ENCODE data around the gene PDPR.
"Not testable (repeated sequence)": the region's sequence is repeated elsewhere in the genome, so short reads cannot be mapped to it uniquely, and the experiment has no call there.

Gene PDPR

GRCh38 chr16:70128844-70129243, 14.7 kb downstream of the PDPR start:
- DNase-seq (ENCODE audit: low spot score): not testable (repeated sequence)

DNA sequence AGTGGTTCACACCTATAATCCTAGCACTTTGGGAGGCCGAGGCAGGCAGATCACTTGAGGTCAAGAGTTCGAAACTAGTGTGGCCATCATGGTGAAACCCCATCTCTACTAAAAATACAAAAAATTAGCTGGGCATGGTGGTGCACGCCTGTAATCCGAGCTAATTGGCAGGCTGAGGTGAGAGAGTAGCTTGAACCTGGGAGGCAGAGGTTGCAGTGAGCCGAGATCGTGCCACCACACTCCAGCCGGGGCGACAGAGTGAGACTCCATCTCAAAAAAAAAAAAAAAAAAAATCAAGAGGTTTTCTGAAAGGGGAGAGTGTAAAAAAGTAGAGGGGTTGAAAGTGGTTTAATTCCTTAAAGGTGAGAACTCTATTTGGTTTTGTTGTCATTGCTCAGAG, 21.7 kb downstream of the PDPR start:
- not testable (repeated sequence) for DNase-seq (ENCODE audit: low spot score)

DNA sequence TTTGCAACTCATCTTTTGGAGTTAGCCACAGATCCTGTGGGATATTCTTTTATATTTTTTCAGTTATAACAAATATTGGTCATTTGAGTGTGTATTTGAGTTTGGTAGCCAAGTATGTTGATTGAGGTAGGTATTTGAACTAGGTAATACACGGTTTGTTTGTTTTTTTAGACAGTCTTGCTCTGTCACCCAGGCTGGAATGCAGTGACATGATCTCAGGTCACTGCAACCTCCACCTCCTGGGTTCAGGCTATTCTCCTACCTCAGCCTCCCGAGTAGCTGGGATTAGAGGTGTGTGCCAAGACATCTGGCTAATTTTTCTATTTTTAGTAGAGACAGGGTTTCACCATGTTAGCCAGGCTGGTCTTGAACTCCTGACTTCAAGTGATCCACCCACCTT, 22.5 kb downstream of the PDPR start:
- DNase-seq (ENCODE audit: low spot score): not testable (repeated sequence)

- not testable (repeated sequence) for DNase-seq (ENCODE audit: low spot score)
Observed at GRCh38 chr16:70142739-70143138, 28.6 kb downstream of the PDPR start.

DNA sequence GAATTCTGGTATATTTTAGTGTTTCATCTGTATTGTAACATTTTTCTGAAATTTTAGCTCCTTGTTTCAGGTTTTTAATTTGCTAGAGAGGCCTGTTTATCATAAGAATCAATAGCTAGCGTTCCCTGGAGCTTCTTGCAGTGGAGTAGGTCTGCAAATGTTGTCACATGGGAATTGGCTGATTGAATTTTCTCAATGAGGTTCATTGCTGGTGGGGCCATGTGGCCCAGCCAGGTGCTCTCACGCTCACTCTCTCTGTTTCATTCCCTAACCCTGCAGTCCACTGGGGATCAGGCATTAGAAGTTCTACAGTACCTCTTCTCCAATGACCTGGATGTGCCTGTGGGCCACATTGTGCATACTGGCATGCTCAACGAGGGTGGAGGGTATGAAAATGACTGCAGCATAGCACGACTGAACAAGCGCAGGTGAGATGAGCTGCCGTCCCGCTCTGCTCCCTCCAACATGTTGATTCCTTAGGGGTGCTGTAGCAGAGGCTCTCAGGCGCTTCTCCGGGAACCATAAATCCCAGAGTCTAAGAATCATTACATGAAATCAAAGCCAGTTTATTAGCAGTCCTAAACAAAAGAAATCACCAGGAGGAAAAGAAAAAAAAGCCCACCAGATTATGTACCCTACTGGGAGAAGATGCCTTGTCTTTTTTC, 29.2 kb downstream of the PDPR start:
- DNase-seq (ENCODE audit: low spot score): not testable (repeated sequence)

DNA sequence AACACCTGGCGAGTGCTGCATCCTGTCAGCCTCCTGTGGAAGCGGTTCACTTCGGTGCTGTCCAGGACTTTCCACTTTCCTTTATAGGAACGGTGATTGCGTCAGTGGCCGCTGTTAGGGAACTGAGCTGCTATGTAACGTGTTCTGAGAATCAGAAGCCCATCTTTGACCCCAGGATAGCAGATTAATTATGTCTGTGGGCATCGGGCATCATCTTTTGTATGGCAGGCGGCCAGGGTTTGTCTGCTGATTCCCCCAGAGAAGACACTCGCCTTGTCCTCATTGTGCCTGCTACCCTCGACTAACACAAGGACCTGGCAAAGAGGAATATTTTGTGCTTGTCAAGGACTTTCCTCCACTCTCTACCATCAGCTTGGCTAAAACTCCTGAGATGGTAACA, 33.7 kb downstream of the PDPR start:
- not testable (repeated sequence) for DNase-seq (ENCODE audit: low spot score)

DNA sequence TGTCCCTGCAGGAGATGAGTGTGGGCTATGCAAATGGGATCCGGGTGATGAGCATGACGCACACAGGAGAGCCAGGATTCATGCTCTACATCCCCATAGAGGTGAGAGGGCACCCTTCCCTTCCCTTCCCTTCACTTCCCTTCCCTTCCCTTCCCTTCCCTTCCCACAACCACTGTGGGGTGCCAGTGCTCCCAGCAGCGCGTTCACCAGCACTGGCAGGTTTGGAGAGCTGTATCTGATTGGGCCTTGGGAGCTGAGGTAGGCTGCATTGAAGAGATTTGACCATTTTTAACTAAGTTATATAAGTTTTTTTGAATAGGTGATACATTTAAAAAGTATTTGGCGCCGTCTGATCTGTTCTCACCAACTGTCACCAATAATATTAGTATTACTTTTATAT, 34.3 kb downstream of the PDPR start:
- not testable (repeated sequence) for DNase-seq (ENCODE audit: low spot score)

DNA sequence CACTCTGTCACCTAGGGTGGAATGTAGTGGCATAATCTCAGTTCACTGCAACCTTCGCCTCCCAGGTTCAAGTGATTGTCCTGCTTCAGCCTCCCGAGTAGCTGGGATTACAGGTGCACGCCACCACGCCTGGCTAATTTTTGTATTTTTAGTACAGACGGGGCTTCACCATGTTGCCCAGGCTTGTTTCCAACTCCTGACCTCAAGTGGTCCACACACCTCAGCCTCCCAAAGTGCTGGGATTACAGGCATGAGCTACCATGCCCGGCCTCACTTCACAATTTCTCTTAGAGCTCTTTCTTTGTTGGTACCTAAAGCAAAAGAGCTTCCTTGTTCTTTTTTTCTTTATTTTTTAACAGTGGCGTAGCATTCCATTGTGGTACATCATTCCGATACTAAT, 35.2 kb downstream of the PDPR start:
- not testable (repeated sequence) for DNase-seq (ENCODE audit: low spot score)

GRCh38 chr16:70151391-70151790, 37.3 kb downstream of the PDPR start:
- no peak for DNase-seq (ENCODE audit: low spot score)

- DNase-seq (ENCODE audit: low spot score): no peak
Observed at GRCh38 chr16:70151941-70152509, 37.9 kb downstream of the PDPR start.

DNA sequence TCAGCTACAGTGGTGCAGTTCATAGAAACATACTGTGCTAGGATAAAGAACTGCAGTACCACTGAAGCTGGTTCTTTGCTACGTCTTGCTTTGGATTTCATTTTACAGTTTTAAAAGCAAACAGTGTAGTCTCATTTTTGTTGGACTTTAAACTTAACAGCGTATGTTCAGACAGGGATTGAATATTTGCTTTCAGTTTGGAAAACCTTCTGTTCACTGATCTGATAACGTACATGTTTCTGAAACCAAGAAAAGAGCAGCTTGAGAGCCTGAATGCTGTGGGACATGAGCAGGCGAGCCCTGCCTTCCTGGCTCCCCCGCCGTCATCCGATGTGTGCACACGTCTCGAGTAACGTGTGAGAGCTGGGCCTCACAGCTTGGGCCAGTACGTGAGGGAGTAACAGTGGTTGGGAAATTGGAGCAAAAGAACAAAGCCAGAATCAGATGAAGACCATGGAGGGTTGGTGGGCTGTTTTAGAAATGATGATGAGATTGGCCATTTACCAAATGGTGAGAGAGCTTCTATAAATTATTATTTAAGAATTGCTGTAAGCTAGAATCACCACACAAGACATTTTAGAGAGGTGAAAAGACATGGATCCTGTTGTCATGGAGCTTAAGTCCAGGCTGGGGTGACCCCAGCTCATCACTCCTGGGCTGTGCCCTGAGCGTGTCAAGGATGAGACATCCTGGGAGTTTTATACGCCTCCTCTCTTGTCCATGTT, 38.6 kb downstream of the PDPR start:
- DNase-seq (ENCODE audit: low spot score): no peak

- not testable (repeated sequence) for DNase-seq (ENCODE audit: low spot score)
Observed at GRCh38 chr16:70154736-70155135, 40.6 kb downstream of the PDPR start.

- DNase-seq (ENCODE audit: low spot score): no peak
Observed at GRCh38 chr16:70156207-70156978, 42.3 kb downstream of the PDPR start.

DNA sequence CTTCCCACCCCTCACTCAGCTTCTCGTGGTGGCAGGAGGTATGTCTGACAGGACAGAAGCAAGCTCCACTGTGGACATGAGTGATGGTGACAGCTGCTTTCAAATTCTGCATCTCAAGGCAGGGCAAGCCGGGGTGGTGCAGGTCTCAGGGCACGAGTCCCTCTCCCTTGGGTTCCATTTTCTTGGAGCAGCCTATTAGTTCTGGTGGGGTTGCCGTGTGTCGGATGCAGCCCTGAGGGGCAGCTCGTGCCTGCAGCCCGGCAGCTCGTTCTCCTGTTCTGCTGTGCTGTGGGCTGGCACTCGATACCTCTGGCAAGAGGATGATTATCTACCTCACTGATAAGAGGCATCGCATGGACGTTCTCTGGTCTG, 43.0 kb downstream of the PDPR start:
- no peak for DNase-seq (ENCODE audit: low spot score)

DNA sequence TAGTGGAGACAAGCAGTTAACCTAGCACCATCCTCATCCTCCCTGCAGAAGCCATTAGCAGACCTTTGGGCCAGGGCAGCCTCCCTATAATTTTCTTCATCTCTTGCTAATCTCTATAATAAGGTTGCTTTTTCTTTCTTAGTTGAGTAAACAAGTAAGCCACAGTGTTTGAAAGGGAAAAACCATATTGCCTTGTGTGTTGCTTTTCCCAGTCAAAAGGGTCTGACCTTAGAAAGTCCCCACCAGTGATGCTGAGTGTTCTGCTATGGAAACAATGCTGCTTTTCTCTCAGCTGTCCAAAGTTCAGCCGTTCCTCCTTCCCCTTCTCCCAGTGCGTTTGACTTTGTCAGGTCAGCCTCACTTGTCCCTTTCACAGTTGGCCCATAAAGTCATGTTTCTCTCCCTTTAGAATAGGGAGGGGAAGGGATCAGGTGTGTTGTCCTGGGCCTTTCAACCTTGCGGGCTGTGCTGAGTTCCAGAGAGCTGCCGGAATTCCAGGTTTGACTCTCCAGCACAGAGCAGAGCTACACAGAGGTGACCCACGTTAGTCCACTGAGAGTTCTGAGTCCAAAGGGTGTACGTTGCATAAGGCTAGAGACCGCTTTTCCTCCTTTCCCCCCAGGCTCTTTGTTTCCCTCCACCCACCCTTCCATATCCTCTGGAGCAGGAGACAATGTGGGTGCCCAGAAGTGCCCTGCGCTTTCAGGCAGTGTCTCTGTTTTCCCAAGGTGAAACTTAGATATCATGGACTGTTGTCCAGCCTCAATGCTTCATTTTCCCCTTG, 43.5 kb downstream of the PDPR start:
- no peak for DNase-seq (ENCODE audit: low spot score)

DNA sequence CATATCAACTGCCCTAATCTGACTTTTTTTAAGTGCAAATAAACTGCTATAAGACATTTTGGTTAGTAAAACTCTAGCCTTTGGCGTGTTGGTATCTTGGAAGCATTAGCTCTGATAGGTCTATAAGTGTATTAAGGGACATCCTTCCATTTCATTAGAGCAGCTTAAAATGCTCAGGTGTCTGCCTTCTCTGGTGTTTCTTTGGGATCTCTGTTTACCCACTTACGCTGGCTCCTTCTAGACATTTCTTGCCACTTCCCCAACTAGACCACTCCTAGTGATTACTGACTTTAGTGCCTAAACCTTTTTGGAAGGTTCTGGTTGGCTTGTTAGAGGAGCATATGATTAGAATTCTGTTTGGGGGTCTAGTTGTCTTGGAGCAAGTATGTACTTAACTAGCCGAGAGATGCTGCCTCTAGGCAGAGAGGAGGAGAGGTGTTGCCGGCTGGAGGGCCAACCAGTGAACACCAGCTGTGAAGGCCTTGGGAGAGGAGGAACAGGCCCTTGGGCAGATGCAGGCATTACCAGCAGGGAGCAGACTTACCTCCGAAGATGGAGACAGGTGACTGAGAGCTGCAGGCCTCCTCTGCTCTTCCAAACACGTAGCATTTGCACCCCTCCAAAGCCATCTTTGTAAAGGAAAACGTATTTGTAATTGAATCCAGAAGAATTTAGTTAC, 44.3 kb downstream of the PDPR start:
- DNase-seq (ENCODE audit: low spot score): no peak

GRCh38 chr16:70159355-70160348, 45.5 kb downstream of the PDPR start:
- no peak for DNase-seq (ENCODE audit: low spot score)

DNA sequence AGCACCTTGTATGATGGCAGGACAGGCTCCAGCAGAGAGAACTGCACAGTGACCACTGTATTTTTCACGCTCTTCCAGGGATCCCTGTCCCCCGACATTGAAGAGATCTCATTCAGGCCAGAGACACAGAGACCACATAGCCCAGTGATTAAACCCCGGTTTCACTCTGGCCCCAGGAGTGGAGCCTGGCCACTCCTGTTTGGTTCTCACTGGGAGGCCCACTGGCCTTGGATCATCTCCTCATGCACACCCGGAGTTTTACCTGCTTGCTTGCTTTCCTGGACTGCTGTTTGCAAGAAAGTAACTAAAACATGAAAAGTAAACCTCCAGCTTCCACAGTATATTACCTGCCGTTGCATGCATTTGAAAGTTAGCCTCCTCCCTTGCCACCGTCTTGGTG, 46.3 kb downstream of the PDPR start:
- no peak for DNase-seq (ENCODE audit: low spot score)

GRCh38 chr16:70160821-70161220, 46.7 kb downstream of the PDPR start:
- DNase-seq (ENCODE audit: low spot score): no peak

DNA sequence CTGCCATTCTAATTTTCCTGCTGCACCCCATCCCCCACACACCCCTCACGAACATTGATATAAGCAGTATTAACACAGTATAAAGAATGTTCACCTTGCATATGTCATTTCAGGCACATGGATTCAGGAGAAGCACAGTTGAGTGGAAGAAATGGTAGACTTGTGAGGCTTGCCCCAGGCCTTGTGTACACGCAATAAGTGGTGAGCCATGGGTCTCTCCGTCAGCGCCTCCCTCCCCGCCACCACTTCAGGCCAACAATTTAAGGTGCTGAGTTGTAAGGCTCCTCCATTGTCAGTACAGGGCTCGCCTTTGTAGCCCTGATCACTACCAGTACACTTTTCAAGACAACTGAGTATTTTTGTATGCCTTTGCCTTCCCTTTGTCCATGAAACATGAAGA, 47.2 kb downstream of the PDPR start:
- no peak for DNase-seq (ENCODE audit: low spot score)

All from CD4-positive, alpha-beta T cell treated with Interleukin-6 at 100 ng/mL for 8 hours (primary cell).